ENCODE results near the gene DLGAP1.

- TF ChIP-seq, protein P1, sequence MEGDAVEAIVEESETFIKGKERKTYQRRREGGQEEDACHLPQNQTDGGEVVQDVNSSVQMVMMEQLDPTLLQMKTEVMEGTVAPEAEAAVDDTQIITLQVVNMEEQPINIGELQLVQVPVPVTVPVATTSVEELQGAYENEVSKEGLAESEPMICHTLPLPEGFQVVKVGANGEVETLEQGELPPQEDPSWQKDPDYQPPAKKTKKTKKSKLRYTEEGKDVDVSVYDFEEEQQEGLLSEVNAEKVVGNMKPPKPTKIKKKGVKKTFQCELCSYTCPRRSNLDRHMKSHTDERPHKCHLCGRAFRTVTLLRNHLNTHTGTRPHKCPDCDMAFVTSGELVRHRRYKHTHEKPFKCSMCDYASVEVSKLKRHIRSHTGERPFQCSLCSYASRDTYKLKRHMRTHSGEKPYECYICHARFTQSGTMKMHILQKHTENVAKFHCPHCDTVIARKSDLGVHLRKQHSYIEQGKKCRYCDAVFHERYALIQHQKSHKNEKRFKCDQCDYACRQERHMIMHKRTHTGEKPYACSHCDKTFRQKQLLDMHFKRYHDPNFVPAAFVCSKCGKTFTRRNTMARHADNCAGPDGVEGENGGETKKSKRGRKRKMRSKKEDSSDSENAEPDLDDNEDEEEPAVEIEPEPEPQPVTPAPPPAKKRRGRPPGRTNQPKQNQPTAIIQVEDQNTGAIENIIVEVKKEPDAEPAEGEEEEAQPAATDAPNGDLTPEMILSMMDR (IDR thresholded peaks at IDR 0.05 in 4 of 5, conservative IDR thresholded peaks at IDR 0.05 in 1 of 5) = no peak
- TF ChIP-seq POLR2A (IDR thresholded peaks at IDR 0.05) = no peak
These were observed 435.1 kb downstream of the DLGAP1 start for GRCh38 chr18:4020026-4020425.
